HepG2 (cell line): Measurements from ENCODE around the gene LIN28B.

Experiments
- CREM ChIP-seq, 2 experiments: sonication (generic) in 1 of 2; formaldehyde crosslinking in 1 of 2; IDR thresholded peaks; 2 replicates each; pipeline versions ENCODE4 v1.4.0 to v1.6.1; 2016 to 2020; ENCODE audit warnings: antibody characterized with exemption in 1 of 2, mild to moderate bottlenecking in 1 of 2, missing genetic modification reagents in 1 of 2
- HNF4G ChIP-seq, 2 experiments: sonication (generic) in 1 of 2; formaldehyde crosslinking in 1 of 2; IDR thresholded peaks; 2 replicates each; pipeline versions ENCODE4 v1.4.0 to v1.6.1; 2011 to 2020; ENCODE audit warnings: borderline replicate concordance in 2 of 2, low read depth in 2 of 2, mild to moderate bottlenecking in 2 of 2, low read length in 1 of 2, missing genetic modification reagents in 1 of 2, moderate library complexity in 1 of 2
- KDM6A ChIP-seq: IDR thresholded peaks from 2 replicates; pipeline ENCODE4 v1.6.1; 2016; ENCODE audit warnings: low read depth
- NCOA5 ChIP-seq: sonication (generic); formaldehyde crosslinking; IDR thresholded peaks from 2 replicates; pipeline ENCODE4 v1.4.0; 2020; ENCODE audit warnings: missing genetic modification reagents
- PCBP2 ChIP-seq: fragments of 200-400 bp; formaldehyde crosslinking; optimal IDR thresholded peaks from 2 replicates; pipeline ENCODE3; 2018; ENCODE audit warnings: low read length, low read depth; ENCODE audit not compliant: poor library complexity, severe bottlenecking
- PREB ChIP-seq: sonication (generic); formaldehyde crosslinking; IDR thresholded peaks from 2 replicates; pipeline ENCODE4 v1.4.0; 2020; ENCODE audit warnings: missing genetic modification reagents
- RAD51 ChIP-seq: fragments of 450-650 bp; IDR thresholded peaks from 2 replicates; pipeline ENCODE4 v1.6.1; 2016; ENCODE audit warnings: borderline replicate concordance
- ZNF20 ChIP-seq: sonication (generic); formaldehyde crosslinking; IDR thresholded peaks from 2 replicates; pipeline ENCODE4 v1.4.0; 2020; ENCODE audit warnings: mild to moderate bottlenecking, moderate library complexity, missing genetic modification reagents
- ZNF224 ChIP-seq: sonication (generic); formaldehyde crosslinking; IDR thresholded peaks from 2 replicates; pipeline ENCODE4 v1.5.0; 2020; ENCODE audit warnings: mild to moderate bottlenecking, missing genetic modification reagents
- ZNF331 ChIP-seq: sonication (generic); formaldehyde crosslinking; IDR thresholded peaks from 2 replicates; pipeline ENCODE4 v1.4.0; 2020; ENCODE audit warnings: missing genetic modification reagents
- ZNF460 ChIP-seq: sonication (generic); formaldehyde crosslinking; IDR thresholded peaks from 2 replicates; pipeline ENCODE4 v1.5.1; 2020; ENCODE audit warnings: missing genetic modification reagents, mild to moderate bottlenecking, borderline replicate concordance
- ZNF562 ChIP-seq: sonication (generic); formaldehyde crosslinking; IDR thresholded peaks from 2 replicates; pipeline ENCODE4 v1.8.0; 2022; ENCODE audit warnings: missing genetic modification reagents, borderline replicate concordance

GRCh38 chr6:105067329-105067728 lies 110.4 kb downstream of the LIN28B start:
- TF ChIP-seq RAD51: no peak
- TF ChIP-seq ZNF460 (CRISPR knock-in tag): no peak
- TF ChIP-seq PREB (CRISPR knock-in tag): no peak
- TF ChIP-seq KDM6A: no peak
- TF ChIP-seq HNF4G (IDR thresholded peaks at IDR 0.05; ENCODE audit: borderline replicate concordance, low read depth, low read length): no peak
- TF ChIP-seq HNF4G (CRISPR knock-in tag; IDR thresholded peaks at IDR 0.05; ENCODE audit: borderline replicate concordance, low read depth): no peak
- TF ChIP-seq ZNF331 (CRISPR knock-in tag): no peak
- no peak for TF ChIP-seq ZNF562 (CRISPR knock-in tag)
- TF ChIP-seq PCBP2: no peak
- no peak for TF ChIP-seq ZNF224
- TF ChIP-seq CREM (IDR thresholded peaks at IDR 0.05): no peak; the same call in 1 of the 2 replicates
- TF ChIP-seq CREM (CRISPR knock-in tag; IDR thresholded peaks at IDR 0.05): no peak
- no peak for TF ChIP-seq ZNF20 (CRISPR knock-in tag)
- no peak for TF ChIP-seq NCOA5 (CRISPR knock-in tag)
